Adrenal gland (tissue), 5 donors: ENCODE results near the gene LCN1.

Experiments used
- POLR2A ChIP-seq, 2 donors: fragments of 450-650 bp; IDR thresholded peaks; one replicate each; pipeline ENCODE4 v1.6.1; 2017; ENCODE audit warnings: antibody characterized with exemption in 2 of 2, mild to moderate bottlenecking in 2 of 2, moderate library complexity in 1 of 2
- TF ChIP-seq, protein P1 (sequence below), 6 experiments: fragments of 450-650 bp in 4 of 6; fragments of 200-600 bp in 2 of 6; sonication (generic) in 1 of 6; IDR thresholded peaks; 1 replicate in 5 of 6; 2 replicates in 1 of 6; pipeline versions ENCODE4 v1.5.1 to v1.8.0; 2016 to 2021; ENCODE audit warnings: antibody characterized with exemption in 6 of 6, mild to moderate bottlenecking in 2 of 6, moderate library complexity in 1 of 6
- donor health status: DM: no; HTN: no; CAD: no.

DNA sequence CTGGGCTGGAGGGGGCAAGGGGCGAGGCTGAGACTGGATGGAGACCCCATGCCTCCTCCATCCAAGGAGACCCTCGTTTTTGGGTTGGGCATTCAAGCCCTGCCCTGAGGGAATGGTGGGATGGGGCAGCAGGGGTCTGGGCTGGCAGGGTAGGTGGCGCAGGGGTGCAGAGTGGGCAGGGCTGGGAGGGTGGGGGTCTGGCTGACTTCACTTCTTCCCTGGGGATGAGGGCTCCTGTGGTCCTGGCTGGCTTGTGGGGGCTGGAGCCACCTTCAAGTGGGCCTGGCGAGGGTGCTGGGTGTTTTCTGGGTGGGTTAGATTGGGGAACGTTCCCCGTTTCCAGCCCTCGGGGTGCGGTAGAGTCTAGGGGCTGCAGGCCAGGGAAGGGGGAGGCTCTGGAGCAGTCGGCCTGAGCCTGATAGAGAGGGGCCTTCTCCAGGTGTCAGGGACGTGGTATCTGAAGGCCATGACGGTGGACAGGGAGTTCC is 412 bp downstream of the LCN1 start:
- TF ChIP-seq, protein P1, sequence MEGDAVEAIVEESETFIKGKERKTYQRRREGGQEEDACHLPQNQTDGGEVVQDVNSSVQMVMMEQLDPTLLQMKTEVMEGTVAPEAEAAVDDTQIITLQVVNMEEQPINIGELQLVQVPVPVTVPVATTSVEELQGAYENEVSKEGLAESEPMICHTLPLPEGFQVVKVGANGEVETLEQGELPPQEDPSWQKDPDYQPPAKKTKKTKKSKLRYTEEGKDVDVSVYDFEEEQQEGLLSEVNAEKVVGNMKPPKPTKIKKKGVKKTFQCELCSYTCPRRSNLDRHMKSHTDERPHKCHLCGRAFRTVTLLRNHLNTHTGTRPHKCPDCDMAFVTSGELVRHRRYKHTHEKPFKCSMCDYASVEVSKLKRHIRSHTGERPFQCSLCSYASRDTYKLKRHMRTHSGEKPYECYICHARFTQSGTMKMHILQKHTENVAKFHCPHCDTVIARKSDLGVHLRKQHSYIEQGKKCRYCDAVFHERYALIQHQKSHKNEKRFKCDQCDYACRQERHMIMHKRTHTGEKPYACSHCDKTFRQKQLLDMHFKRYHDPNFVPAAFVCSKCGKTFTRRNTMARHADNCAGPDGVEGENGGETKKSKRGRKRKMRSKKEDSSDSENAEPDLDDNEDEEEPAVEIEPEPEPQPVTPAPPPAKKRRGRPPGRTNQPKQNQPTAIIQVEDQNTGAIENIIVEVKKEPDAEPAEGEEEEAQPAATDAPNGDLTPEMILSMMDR (IDR thresholded peaks at IDR 0.05), result no peak
- no peak for TF ChIP-seq POLR2A (IDR thresholded peaks at IDR 0.05)
